DOHH2 (cell line): ENCODE data around the gene DGKD.

Experiments
- CTCF ChIP-seq: fragments of 200-600 bp; sonication (generic); IDR thresholded peaks from one replicate; pipeline ENCODE4 v1.5.1; 2014; ENCODE audit warnings: antibody characterized with exemption, mild to moderate bottlenecking, low read depth, low read length; ENCODE audit not compliant: poor library complexity, severe bottlenecking
- EZH2phosphoT487 ChIP-seq: fragments of 200-600 bp; sonication (generic); IDR thresholded peaks from 2 replicates; pipeline ENCODE4 v1.6.1; 2017; ENCODE audit warnings: borderline replicate concordance, mild to moderate bottlenecking, antibody characterized with exemption, low read length, moderate library complexity, mixed read lengths

GRCh38 chr2:233312874-233313273 is 41.4 kb upstream of the DGKD start:
- TF ChIP-seq CTCF (no peak), EZH2phosphoT487 (no peak)
